ENCODE measurements around the gene MRPS27.

Gene MRPS27

DNA sequence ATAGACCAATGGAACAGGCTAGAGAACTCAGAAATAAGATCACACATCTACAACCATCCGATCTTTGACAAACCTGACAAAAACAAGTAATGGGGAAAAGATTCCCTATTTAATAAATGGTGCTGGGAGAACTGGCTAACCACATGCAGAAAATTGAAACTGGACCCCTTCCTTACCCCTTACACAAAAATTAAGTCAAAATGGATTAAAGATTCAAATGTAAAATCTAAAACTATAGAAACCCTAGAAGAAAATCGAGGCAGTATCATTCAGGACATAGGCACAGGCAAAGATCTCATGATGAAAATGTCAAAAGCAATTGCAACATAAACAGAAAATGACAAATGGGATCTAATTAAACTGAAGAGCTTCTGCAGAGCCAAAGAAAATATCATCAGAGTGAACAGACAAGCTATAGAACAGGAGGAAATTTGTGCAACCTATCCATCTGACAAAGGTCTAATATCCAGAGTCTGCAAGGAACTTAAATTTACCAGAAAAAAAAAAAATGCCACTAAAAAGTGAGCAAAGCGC, 43.8 kb downstream of the MRPS27 start:
- Mint-ChIP-seq H3K4me3 (no peak overlapping the region), H3K36me3 (ENCODE audit: insufficient read depth) (peaks cover 2% of the 10 kb centered on the region), H3K9me3 (no peaks in the 10 kb centered on the region), H3K27me3 (no peaks in the 10 kb centered on the region), H3K4me1 (ENCODE audit: low read depth in 2 of 2) (peaks cover 4 to 20% of the 10 kb centered on the region in 2 donors), H3K27ac (peak overlapping the region in 1 of 2 donors; percentile 25)
- no peak for ATAC-seq (replicated peaks)
- no peak for DNase-seq

DNA sequence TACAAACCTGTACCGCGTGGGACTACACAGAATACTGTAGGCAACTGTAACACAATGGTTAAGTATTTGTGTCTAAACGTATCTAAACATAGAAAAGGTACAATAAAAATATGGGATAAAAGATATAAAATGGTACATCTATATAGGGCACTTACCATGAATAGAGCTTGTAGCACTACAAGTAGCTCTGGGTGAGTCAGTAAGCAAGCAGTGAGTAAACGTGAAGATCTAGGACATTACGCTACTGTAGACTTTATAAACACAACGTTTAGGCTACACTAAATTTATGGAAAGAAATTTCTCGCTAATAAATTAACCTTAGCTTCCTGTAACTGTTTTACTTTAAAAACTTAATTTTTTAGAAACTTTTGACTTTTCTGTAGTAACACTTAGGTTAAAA, 46.5 kb downstream of the MRPS27 start:
- Mint-ChIP-seq H3K4me3 (no peak overlapping the region), H3K27me3 (no peaks in the 10 kb centered on the region), H3K36me3 (ENCODE audit: insufficient read depth) (no peaks in the 10 kb centered on the region), H3K9me3 (no peaks in the 10 kb centered on the region), H3K27ac (no peak overlapping the region), H3K4me1 (ENCODE audit: low read depth in 2 of 2) (peaks cover 4 to 22% of the 10 kb centered on the region in 2 donors)
- ATAC-seq (replicated peaks) (no peak), DNase-seq (no peak)

DNA sequence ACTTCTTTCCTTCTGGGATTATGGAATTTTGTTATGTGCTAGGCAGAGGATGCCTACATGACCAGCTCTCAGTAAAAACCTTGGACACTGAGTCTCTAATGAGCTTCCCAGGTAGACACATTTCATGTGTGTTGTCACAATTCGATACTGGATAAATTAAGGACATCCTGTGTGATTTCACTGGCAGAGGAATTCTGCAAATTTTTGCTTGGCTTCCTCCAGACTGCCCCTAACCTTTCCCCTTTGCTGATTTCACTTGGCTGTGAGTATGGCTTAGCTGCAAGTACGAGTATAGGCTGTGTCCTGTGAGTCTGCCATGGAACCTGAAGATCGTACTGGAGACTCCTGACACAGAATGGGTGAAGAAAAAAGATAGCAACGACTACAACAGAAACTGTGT, 47.6 kb downstream of the MRPS27 start:
- Mint-ChIP-seq H3K27me3 (no peaks in the 10 kb centered on the region), H3K36me3 (ENCODE audit: insufficient read depth) (no peaks in the 10 kb centered on the region), H3K4me3 (no peak overlapping the region), H3K27ac (no peak overlapping the region), H3K4me1 (ENCODE audit: low read depth in 2 of 2) (peaks cover 7 to 23% of the 10 kb centered on the region in 2 donors), H3K9me3 (no peaks in the 10 kb centered on the region)
- ATAC-seq (replicated peaks) (no peak), DNase-seq (no peak)

DNA sequence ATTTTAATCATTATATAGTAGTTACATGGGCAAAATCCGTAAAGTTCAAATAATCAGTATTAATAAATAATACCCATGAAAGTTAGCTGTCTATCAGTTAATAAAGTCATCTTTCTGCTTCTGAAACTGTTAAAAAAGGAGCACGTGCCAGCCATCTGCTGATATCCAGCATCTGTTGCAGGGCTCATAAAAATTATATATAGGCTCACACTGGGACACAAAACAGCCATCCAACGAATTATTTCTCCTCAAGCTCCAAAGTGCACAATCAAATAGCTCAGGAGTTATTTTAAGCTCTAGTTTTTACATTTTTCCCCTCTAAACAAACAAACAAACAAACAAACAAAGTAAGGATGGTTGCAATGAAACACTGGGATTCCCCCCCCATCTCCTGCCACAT, 48.3 kb downstream of the MRPS27 start:
- H3K36me3 Mint-ChIP-seq (ENCODE audit: insufficient read depth) = no peaks in the 10 kb centered on the region
- H3K9me3 Mint-ChIP-seq = no peaks in the 10 kb centered on the region
- ATAC-seq (replicated peaks) = no peak
- H3K4me1 Mint-ChIP-seq (ENCODE audit: low read depth in 2 of 2) = peaks cover 5 to 23% of the 10 kb centered on the region in 2 donors
- H3K27me3 Mint-ChIP-seq = no peaks in the 10 kb centered on the region
- DNase-seq = no peak
- H3K27ac Mint-ChIP-seq = no peak overlapping the region
- H3K4me3 Mint-ChIP-seq = no peak overlapping the region

DNA sequence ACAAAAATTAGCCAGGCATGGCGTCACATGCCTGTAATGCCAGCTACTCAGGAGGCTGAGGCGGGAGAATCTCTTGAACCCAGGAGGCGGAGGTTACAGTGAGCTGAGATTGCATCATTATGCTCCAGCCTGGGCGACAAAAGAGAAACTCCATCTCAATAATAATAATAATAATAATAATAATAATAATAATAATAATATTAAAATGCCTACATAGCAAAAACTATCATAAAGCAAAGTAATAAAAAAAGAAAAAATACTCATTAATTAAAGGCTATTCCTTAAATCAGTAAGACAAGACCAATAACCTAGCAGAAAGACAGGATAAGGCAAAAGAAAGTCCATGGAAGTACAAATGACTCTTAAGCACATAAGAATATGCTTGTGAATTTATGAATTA, 50.0 kb downstream of the MRPS27 start:
- no peaks in the 10 kb centered on the region for H3K36me3 Mint-ChIP-seq (ENCODE audit: insufficient read depth)
- H3K9me3 Mint-ChIP-seq = no peaks in the 10 kb centered on the region
- H3K4me3 Mint-ChIP-seq = no peak overlapping the region

DNA sequence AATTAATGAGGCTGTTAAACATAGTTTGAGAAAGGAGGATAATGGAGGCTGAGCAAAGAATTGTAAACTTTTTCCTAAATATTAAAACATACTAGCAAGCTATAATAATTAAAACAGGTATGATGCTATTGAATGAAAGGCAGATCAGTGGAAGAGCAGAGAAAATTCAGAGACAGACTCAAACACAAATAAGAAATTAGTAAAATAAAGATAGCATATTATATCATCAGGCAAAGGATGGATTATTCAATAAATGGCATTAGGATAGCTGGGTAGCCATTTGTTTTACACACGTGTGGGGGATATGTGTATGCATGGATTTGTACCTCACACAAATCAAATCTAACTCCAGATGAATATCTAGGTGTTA, 50.6 kb downstream of the MRPS27 start:
- ATAC-seq (replicated peaks) = no peak
- H3K36me3 Mint-ChIP-seq (ENCODE audit: insufficient read depth) = no peaks in the 10 kb centered on the region
- no peaks in the 10 kb centered on the region for H3K27me3 Mint-ChIP-seq

More for the DNA sequence above, 50.0 kb downstream of the MRPS27 start:
- no peaks in the 10 kb centered on the region for H3K27me3 Mint-ChIP-seq
- ATAC-seq (replicated peaks) (no peak), DNase-seq (no peak)
- peaks cover 6 to 11% of the 10 kb centered on the region in 2 donors for H3K4me1 Mint-ChIP-seq (ENCODE audit: low read depth in 2 of 2)
- H3K27ac Mint-ChIP-seq = no peak overlapping the region

DNA sequence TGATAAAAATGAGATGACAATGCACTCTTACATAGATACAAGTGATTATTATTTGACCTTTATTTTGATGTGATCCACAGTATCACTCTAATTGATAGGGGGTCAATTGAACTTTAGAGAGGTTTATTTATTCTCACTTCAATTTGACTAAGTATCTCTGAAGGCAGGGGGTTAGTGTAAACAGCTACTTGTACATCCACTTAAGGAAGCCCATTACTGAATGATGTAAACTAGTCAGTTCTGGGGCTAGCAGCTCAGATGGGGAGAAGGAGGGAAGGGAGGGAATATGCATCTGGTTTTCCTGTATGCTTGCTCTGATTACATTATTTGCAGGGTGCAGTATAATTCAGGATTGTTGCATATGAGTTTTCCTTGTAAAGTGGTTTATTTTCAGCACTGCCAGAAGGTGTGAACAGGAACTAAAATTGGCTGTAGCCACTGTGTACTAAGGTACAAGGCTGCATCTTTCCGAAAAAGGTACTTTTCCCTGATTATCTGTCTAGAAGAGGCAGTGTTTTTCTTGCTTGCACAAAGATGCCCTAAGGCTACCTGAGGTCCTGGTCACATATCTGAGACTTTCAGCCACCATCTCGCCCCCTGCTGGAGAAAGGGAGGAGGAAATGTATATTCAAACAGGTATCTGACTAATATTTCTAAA, 51.2 kb downstream of the MRPS27 start:
- peaks cover 7 to 9% of the 10 kb centered on the region in 2 donors for H3K4me1 Mint-ChIP-seq (ENCODE audit: low read depth in 2 of 2)
- DNase-seq (peak; percentile 47 to 55 (median 49)), ATAC-seq (replicated peaks) (peak; percentile 31)
- H3K27me3 Mint-ChIP-seq = no peaks in the 10 kb centered on the region
- H3K27ac Mint-ChIP-seq = no peak overlapping the region
- no peaks in the 10 kb centered on the region for H3K36me3 Mint-ChIP-seq (ENCODE audit: insufficient read depth)
- no peaks in the 10 kb centered on the region for H3K9me3 Mint-ChIP-seq
- no peak overlapping the region for H3K4me3 Mint-ChIP-seq

More for the DNA sequence above, 50.6 kb downstream of the MRPS27 start:
- DNase-seq = no peak
- Mint-ChIP-seq H3K4me3 (no peak overlapping the region), H3K9me3 (no peaks in the 10 kb centered on the region), H3K27ac (no peak overlapping the region), H3K4me1 (ENCODE audit: low read depth in 2 of 2) (peaks cover 7 to 8% of the 10 kb centered on the region in 2 donors)

DNA sequence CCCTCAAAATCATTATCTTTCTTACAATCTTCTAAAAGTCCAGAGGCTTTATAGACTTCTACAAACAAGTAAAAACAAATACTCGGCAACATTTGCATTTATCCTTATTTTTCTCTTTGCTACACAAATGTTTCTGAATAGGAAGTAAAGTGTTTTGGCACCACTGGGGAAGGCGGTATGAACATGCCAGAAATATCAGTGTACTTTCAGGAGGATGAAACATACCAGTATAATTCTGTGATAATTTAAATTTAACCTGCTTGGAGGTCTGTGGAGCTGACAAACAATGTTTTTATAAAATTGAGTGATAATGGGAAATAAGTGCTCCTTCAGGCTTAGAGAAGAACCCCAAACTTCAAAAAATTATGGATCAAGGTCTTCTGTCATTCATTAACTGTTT, 51.8 kb downstream of the MRPS27 start:
- no peak overlapping the region for H3K4me3 Mint-ChIP-seq
- ATAC-seq (replicated peaks) (no peak), DNase-seq (no peak)
- no peaks in the 10 kb centered on the region for H3K27me3 Mint-ChIP-seq
- no peak overlapping the region for H3K27ac Mint-ChIP-seq
- peaks cover 7 to 9% of the 10 kb centered on the region in 2 donors for H3K4me1 Mint-ChIP-seq (ENCODE audit: low read depth in 2 of 2)
- H3K9me3 Mint-ChIP-seq = no peaks in the 10 kb centered on the region
- no peaks in the 10 kb centered on the region for H3K36me3 Mint-ChIP-seq (ENCODE audit: insufficient read depth)

DNA sequence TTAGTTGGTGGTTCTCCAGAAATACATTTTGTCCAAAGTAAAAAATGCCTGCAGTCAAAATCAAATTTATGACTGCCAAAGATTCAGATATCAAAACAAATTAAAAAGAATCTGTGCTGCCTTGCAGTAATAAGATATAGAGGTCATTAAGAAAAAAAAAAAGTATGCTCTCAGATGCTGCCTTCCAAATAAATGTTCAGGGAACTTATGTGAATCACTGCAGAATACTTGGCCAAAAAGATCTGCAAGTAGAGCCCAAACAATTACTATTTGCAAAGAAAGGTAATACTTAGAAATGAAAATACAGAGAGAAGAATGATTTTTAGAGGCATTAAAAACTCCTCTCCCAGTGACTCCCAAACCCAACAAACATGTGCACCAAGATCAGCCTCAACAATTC, 52.4 kb downstream of the MRPS27 start:
- peaks cover 9% of the 10 kb centered on the region in 2 donors for H3K4me1 Mint-ChIP-seq (ENCODE audit: low read depth in 2 of 2)
- ATAC-seq (replicated peaks) (no peak), DNase-seq (no peak)
- H3K27ac Mint-ChIP-seq = no peak overlapping the region
- H3K4me3 Mint-ChIP-seq = no peak overlapping the region
- H3K36me3 Mint-ChIP-seq (ENCODE audit: insufficient read depth) = no peaks in the 10 kb centered on the region
- no peaks in the 10 kb centered on the region for H3K27me3 Mint-ChIP-seq
- no peaks in the 10 kb centered on the region for H3K9me3 Mint-ChIP-seq

DNA sequence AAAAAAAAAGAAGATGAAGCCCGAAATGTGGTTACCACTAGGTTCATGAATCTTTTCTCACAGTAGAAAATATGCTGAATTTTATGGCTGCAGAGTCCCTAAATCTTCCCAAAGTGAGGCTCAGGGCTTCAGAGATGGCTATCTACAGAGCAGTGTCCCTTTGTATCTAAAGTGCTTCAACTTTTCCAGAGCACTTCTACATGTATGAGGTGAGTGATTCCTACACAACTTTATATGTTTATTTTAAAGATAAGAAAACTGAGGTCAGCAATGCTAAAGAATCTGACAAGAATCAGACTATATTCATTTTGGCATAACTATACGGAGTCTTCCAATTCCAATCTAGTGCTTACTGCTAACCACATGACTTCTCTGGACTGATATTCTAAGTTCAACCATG, 53.2 kb downstream of the MRPS27 start:
- ATAC-seq (replicated peaks) (no peak), DNase-seq (no peak)
- Mint-ChIP-seq H3K27me3 (no peaks in the 10 kb centered on the region), H3K4me1 (ENCODE audit: low read depth in 2 of 2) (peaks cover 9 to 15% of the 10 kb centered on the region in 2 donors), H3K9me3 (no peaks in the 10 kb centered on the region), H3K27ac (no peak overlapping the region), H3K36me3 (ENCODE audit: insufficient read depth) (no peaks in the 10 kb centered on the region), H3K4me3 (no peak overlapping the region)

DNA sequence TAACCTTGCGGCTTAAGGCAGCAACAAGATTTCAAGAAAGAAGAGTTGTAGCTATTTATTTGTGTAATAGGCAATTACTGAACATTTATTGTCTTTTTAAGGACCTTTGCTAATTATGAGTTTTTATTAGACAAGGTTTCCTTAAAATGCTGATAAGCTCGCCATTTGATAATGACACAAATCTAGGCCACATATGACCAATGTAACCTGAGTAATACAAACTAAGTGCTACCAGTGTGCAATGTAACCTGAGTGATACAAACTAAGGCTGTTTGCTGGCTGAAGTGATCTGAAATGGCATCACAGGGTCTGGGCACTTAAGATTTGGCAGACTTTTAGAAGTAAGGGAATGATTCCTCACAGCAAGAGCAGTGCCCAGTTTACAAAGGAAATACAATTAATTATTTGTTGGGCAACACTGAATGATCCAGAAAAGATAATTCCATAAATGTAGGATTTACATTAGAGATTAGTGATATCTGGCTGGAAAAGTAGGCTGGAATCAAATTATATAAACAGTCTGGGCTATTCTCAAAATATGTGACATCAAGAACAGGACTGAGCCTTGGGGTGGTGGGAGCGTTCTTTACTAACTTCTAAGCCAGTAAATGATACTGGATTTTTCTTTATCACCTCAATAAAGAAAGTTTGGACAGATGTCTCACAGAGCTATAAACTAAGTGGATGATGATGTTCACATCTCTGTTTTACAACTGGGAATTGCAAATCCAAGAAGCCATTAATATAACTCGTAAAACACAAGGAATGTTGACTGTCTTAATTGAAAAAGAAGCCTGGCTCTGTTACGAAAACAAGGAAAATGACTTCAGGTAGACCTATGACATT, 54.8 kb downstream of the MRPS27 start:
- peaks cover 9 to 15% of the 10 kb centered on the region in 2 donors for H3K4me1 Mint-ChIP-seq (ENCODE audit: low read depth in 2 of 2)

DNA sequence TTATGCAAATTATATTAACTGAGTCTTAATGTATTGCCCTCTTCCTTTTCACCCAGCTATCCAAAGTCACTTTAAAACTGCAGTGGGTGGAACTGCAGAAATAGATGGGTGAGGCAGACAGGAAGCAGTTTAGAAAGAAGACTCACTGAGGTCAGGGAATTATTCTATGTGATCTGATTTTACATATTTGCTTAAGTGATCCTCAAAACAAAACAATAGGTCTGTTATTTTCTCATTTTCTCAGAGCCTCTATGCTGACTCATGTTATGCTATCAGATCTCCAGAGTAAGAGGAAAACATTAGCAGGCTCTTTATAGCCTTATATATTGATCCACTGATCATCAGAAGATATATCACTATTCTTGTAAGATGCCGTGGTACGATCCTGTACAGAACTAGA, 63.5 kb downstream of the MRPS27 start:
- no peaks in the 10 kb centered on the region for H3K9me3 Mint-ChIP-seq

More for the DNA sequence above, 54.8 kb downstream of the MRPS27 start:
- no peaks in the 10 kb centered on the region for H3K9me3 Mint-ChIP-seq
- H3K4me3 Mint-ChIP-seq = no peak overlapping the region
- H3K27me3 Mint-ChIP-seq = no peaks in the 10 kb centered on the region
- ATAC-seq (replicated peaks) (no peak), DNase-seq (no peak)
- no peaks in the 10 kb centered on the region for H3K36me3 Mint-ChIP-seq (ENCODE audit: insufficient read depth)
- H3K27ac Mint-ChIP-seq = peak overlapping the region in 1 of 2 donors; percentile 54

DNA sequence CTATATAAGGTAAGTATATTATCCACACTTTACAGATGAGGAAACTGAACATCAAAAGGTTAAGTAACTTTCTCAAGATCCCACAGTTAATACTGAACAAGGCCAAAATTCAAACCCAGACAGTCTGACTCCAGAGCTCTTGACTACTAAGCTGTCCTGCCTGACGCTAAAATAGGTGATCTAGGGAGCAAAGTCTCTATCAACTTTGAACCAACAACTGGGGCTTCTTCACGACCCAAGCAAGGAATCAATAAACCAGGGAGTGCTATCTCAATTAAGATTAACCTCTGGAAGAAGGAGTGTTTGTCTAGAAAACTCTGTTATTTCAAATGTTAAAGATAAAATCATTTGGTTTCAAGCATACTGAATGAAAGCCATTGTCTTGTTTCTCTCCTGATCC, 64.4 kb downstream of the MRPS27 start:
- no peak for DNase-seq
- H3K4me3 Mint-ChIP-seq = no peak overlapping the region
- no peak for ATAC-seq (replicated peaks)
- H3K9me3 Mint-ChIP-seq = no peaks in the 10 kb centered on the region
- no peaks in the 10 kb centered on the region for H3K27me3 Mint-ChIP-seq
- peaks cover 7% of the 10 kb centered on the region for H3K36me3 Mint-ChIP-seq (ENCODE audit: insufficient read depth)
- no peak overlapping the region for H3K27ac Mint-ChIP-seq
- H3K4me1 Mint-ChIP-seq (ENCODE audit: low read depth in 2 of 2) = peaks cover 7 to 8% of the 10 kb centered on the region in 2 donors

More for the DNA sequence above, 63.5 kb downstream of the MRPS27 start:
- H3K27me3 Mint-ChIP-seq = no peaks in the 10 kb centered on the region
- no peak overlapping the region for H3K27ac Mint-ChIP-seq
- H3K36me3 Mint-ChIP-seq (ENCODE audit: insufficient read depth) = peaks cover 7% of the 10 kb centered on the region
- no peak for ATAC-seq (replicated peaks)
- no peak for DNase-seq
- H3K4me1 Mint-ChIP-seq (ENCODE audit: low read depth in 2 of 2) = peaks cover 0 to 2% of the 10 kb centered on the region in 2 donors
- no peak overlapping the region for H3K4me3 Mint-ChIP-seq

DNA sequence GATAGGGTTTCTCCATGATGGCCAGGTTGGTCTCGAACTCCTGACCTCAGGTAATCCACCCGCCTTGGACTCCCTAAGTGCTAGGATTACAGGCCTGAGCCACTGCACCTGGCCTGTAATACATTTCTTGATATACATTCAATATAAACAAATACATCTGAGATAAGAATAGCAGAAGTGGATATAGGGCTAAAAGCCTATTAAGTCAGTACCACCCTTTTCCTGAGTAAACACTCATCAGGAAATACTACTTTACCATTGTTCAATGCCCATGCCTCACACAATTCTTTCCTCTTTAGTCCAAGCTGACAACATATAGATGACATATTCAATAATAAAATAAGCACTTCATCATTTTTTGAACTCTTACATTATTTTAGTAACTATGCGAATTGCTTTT, 64.8 kb downstream of the MRPS27 start:
- DNase-seq (no peak), ATAC-seq (replicated peaks) (no peak)
- Mint-ChIP-seq H3K4me1 (ENCODE audit: low read depth in 2 of 2) (peaks cover 7 to 8% of the 10 kb centered on the region in 2 donors), H3K9me3 (no peaks in the 10 kb centered on the region), H3K4me3 (no peak overlapping the region), H3K27ac (no peak overlapping the region), H3K36me3 (ENCODE audit: insufficient read depth) (peaks cover 7% of the 10 kb centered on the region), H3K27me3 (no peaks in the 10 kb centered on the region)
